ENCODE measurements around the gene BDNF.
"Not testable (repeated sequence)": the region's sequence is repeated elsewhere in the genome, so short reads cannot be mapped to it uniquely, and the experiment has no call there.

BDNF gene

DNA sequence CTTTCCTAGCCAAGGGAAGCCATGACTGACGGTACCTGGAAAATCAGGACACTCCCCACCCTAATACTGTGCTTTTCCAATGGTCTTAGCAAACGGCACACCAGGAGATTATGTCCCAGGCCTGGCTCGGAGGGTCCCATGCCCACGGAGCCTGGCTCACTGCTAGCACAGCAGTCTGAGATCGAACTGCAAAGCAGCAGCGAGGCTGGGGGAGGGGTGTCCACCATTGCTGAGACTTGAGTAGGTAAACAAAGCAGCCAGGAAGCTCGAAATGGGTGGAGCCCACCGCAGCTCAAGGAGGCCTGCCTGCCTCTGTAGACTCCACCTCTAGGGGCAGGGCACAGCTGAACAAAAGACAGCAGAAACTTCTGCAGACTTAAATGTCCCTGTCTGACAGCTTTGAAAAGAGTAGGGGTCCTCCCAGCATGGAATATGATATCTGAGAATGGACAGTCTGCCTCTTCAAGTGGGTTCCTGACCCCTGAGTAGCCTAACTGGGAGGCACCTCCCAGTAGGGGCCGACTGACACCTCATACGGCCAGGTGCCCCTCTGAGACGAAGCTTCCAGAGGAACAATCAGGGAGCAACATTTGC is 34.6 kb downstream of the BDNF start:
- not testable (repeated sequence) for H3K4me3 ChIP-seq (ENCODE audit: low read depth, low read length); H4K91ac ChIP-seq (ENCODE audit: low read depth, low read length); H3K27ac ChIP-seq (ENCODE audit: low read depth, low read length); H3K23ac ChIP-seq (ENCODE audit: low read length); H2AK5ac ChIP-seq (ENCODE audit: low read length); H3K79me1 ChIP-seq (ENCODE audit: low read length); H3K14ac ChIP-seq (ENCODE audit: low read length); H3K4me1 ChIP-seq (ENCODE audit: control insufficient read depth in 1 of 2, insufficient read depth in 2 of 2, low read length in 2 of 2); H3K4ac ChIP-seq (ENCODE audit: low read depth, low read length); H4K8ac ChIP-seq (ENCODE audit: low read depth, low read length); H3K79me2 ChIP-seq (ENCODE audit: control insufficient read depth, insufficient read depth, low read length, poor library complexity); H3K18ac ChIP-seq (ENCODE audit: low read length); DNase-seq; H2BK120ac ChIP-seq (ENCODE audit: insufficient read depth, low read length, poor library complexity); H4K12ac ChIP-seq (ENCODE audit: low read depth, low read length); H2AFZ ChIP-seq (ENCODE audit: insufficient read depth, low read length, poor library complexity); H3K9me3 ChIP-seq (ENCODE audit: insufficient read depth, low read depth, low read length); H3K27me3 ChIP-seq (ENCODE audit: insufficient read depth, low read length); H3K4me2 ChIP-seq (ENCODE audit: low read length); H3K36me3 ChIP-seq (ENCODE audit: control insufficient read depth in 1 of 2, insufficient read depth in 2 of 2, low read length in 2 of 2); H2BK5ac ChIP-seq (ENCODE audit: low read depth, low read length, poor library complexity); H3K9ac ChIP-seq (ENCODE audit: low read length); H2BK12ac ChIP-seq (ENCODE audit: low read length)
- WGBS (ENCODE audit: extremely low coverage, insufficient coverage, insufficient read length) = no CpG with 5 or more reads among the region's 11 CpGs

GRCh38 chr11:27663326-27663725 is 36.9 kb downstream of the BDNF start:
- H2BK5ac ChIP-seq (ENCODE audit: low read depth, low read length, poor library complexity) = no peak overlapping the region
- no peak for DNase-seq
- peaks cover 2% of the 10 kb centered on the region for H3K9me3 ChIP-seq (ENCODE audit: insufficient read depth, low read depth, low read length)
- no peak overlapping the region for H2BK12ac ChIP-seq (ENCODE audit: low read length)
- WGBS (ENCODE audit: extremely low coverage, insufficient coverage, insufficient read length) = no CpG with 5 or more reads among the region's 2 CpGs
- H3K36me3 ChIP-seq (ENCODE audit: control insufficient read depth in 1 of 2, insufficient read depth in 2 of 2, low read length in 2 of 2) = peaks cover 0 to 1% of the 10 kb centered on the region in 2 experiments
- H3K4me1 ChIP-seq (ENCODE audit: control insufficient read depth in 1 of 2, insufficient read depth in 2 of 2, low read length in 2 of 2) = no peaks in the 10 kb centered on the region
- no peaks in the 10 kb centered on the region for H3K79me2 ChIP-seq (ENCODE audit: control insufficient read depth, insufficient read depth, low read length, poor library complexity)
- H3K18ac ChIP-seq (ENCODE audit: low read length) = no peak overlapping the region
- H4K91ac ChIP-seq (ENCODE audit: low read depth, low read length) = no peak overlapping the region
- H3K14ac ChIP-seq (ENCODE audit: low read length) = no peak overlapping the region
- H3K4ac ChIP-seq (ENCODE audit: low read depth, low read length) = no peak overlapping the region
- H4K8ac ChIP-seq (ENCODE audit: low read depth, low read length) = no peak overlapping the region
- no peak overlapping the region for H3K23ac ChIP-seq (ENCODE audit: low read length)
- H3K4me2 ChIP-seq (ENCODE audit: low read length) = no peak overlapping the region
- H3K9ac ChIP-seq (ENCODE audit: low read length) = no peak overlapping the region
- no peak overlapping the region for H2AK5ac ChIP-seq (ENCODE audit: low read length)
- H3K4me3 ChIP-seq (ENCODE audit: low read depth, low read length) = no peak overlapping the region
- H2AFZ ChIP-seq (ENCODE audit: insufficient read depth, low read length, poor library complexity) = no peak overlapping the region
- no peaks in the 10 kb centered on the region for H3K79me1 ChIP-seq (ENCODE audit: low read length)
- H3K27me3 ChIP-seq (ENCODE audit: insufficient read depth, low read length) = no peaks in the 10 kb centered on the region
- H2BK120ac ChIP-seq (ENCODE audit: insufficient read depth, low read length, poor library complexity) = no peak overlapping the region
- no peak overlapping the region for H4K12ac ChIP-seq (ENCODE audit: low read depth, low read length)
- H3K27ac ChIP-seq (ENCODE audit: low read depth, low read length) = no peak overlapping the region

DNA sequence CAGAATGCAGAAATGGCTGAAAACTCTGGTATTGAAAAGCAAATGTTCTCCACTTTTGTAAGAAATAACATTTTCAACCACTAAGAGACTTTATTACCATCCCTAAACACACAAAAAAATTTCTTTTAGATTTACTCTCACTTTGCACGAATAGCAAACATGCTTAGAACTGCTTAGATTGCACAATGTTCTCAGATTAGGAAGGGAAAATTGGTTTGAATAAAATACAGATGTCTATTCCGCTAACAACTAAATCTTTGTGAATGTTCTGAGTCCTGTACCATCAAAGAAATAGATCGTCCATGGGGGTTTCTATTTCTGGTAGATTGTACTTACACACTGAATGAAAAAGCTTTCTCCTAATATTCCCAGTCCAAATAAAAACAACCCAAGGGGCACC is 40.1 kb downstream of the BDNF start:
- Histone ChIP-seq H2BK120ac (ENCODE audit: insufficient read depth, low read length, poor library complexity) (no peak overlapping the region), H3K36me3 (ENCODE audit: control insufficient read depth in 1 of 2, insufficient read depth in 2 of 2, low read length in 2 of 2) (peaks cover 0 to 1% of the 10 kb centered on the region in 2 experiments), H4K91ac (ENCODE audit: low read depth, low read length) (no peak overlapping the region), H4K8ac (ENCODE audit: low read depth, low read length) (no peak overlapping the region), H3K9ac (ENCODE audit: low read length) (no peak overlapping the region), H3K27me3 (ENCODE audit: insufficient read depth, low read length) (no peaks in the 10 kb centered on the region), H3K27ac (ENCODE audit: low read depth, low read length) (no peak overlapping the region), H2BK5ac (ENCODE audit: low read depth, low read length, poor library complexity) (no peak overlapping the region), H3K4me2 (ENCODE audit: low read length) (no peak overlapping the region), H3K79me1 (ENCODE audit: low read length) (no peaks in the 10 kb centered on the region), H3K9me3 (ENCODE audit: insufficient read depth, low read depth, low read length) (no peaks in the 10 kb centered on the region), H4K12ac (ENCODE audit: low read depth, low read length) (no peak overlapping the region), H3K14ac (ENCODE audit: low read length) (no peak overlapping the region), H3K18ac (ENCODE audit: low read length) (no peak overlapping the region), H2AFZ (ENCODE audit: insufficient read depth, low read length, poor library complexity) (no peak overlapping the region), H2AK5ac (ENCODE audit: low read length) (no peak overlapping the region), H3K79me2 (ENCODE audit: control insufficient read depth, insufficient read depth, low read length, poor library complexity) (no peaks in the 10 kb centered on the region), H3K4ac (ENCODE audit: low read depth, low read length) (no peak overlapping the region), H2BK12ac (ENCODE audit: low read length) (no peak overlapping the region), H3K4me3 (ENCODE audit: low read depth, low read length) (no peak overlapping the region), H3K23ac (ENCODE audit: low read length) (no peak overlapping the region), H3K4me1 (ENCODE audit: control insufficient read depth in 1 of 2, insufficient read depth in 2 of 2, low read length in 2 of 2) (no peaks in the 10 kb centered on the region)
- WGBS (ENCODE audit: extremely low coverage, insufficient coverage, insufficient read length) = 100% methylated on average over 1 of the region's 3 CpGs
- no peak for DNase-seq

DNA sequence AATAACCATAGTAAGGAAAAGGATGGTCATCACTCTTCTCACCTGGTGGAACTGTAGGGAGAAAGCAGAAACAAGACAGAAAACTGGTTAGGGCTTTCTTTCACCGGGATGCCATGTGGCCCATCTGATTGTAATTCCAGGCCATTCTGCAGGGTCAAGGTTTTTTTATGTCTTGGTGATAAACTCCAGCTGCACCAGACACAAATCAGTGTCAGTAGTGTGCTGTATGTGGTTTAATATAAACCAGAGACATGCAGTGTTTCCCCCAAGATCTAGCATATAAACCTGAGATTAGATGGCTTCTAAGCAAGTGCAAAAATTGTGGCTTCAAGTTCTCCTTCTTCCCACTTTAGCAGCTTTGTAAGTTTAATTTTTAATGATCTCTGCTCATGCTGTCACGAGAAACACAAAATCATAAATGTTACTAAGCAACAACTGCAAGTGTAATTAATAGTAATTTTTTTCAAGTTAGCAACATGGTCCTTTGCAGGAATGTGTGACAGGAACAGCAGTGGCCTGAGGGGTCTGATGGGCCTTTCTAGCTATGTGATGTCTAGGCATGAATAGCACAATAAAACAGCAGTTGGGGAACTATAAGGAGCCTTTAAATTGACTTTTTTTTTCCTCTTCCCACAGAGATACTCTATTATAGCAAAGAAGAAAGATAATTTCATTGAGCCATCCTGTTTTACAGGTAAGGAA is 41.6 kb downstream of the BDNF start:
- H3K4me3 ChIP-seq (ENCODE audit: low read depth, low read length) = no peak overlapping the region
- H3K36me3 ChIP-seq (ENCODE audit: control insufficient read depth in 1 of 2, insufficient read depth in 2 of 2, low read length in 2 of 2) = peaks cover 0 to 1% of the 10 kb centered on the region in 2 experiments
- H3K9me3 ChIP-seq (ENCODE audit: insufficient read depth, low read depth, low read length) = no peaks in the 10 kb centered on the region
- DNase-seq = no peak
- no peak overlapping the region for H3K27ac ChIP-seq (ENCODE audit: low read depth, low read length)
- H3K14ac ChIP-seq (ENCODE audit: low read length) = no peak overlapping the region
- H2BK5ac ChIP-seq (ENCODE audit: low read depth, low read length, poor library complexity) = no peak overlapping the region
- no peak overlapping the region for H2BK120ac ChIP-seq (ENCODE audit: insufficient read depth, low read length, poor library complexity)
- no peak overlapping the region for H3K4me2 ChIP-seq (ENCODE audit: low read length)
- H3K23ac ChIP-seq (ENCODE audit: low read length) = no peak overlapping the region
- no peak overlapping the region for H2BK12ac ChIP-seq (ENCODE audit: low read length)
- no peaks in the 10 kb centered on the region for H3K27me3 ChIP-seq (ENCODE audit: insufficient read depth, low read length)
- WGBS (ENCODE audit: extremely low coverage, insufficient coverage, insufficient read length) = no CpG with 5 or more reads among the region's 2 CpGs
- no peaks in the 10 kb centered on the region for H3K79me2 ChIP-seq (ENCODE audit: control insufficient read depth, insufficient read depth, low read length, poor library complexity)
- H3K18ac ChIP-seq (ENCODE audit: low read length) = no peak overlapping the region
- H3K4ac ChIP-seq (ENCODE audit: low read depth, low read length) = no peak overlapping the region
- no peak overlapping the region for H2AK5ac ChIP-seq (ENCODE audit: low read length)
- H4K12ac ChIP-seq (ENCODE audit: low read depth, low read length) = no peak overlapping the region
- H4K91ac ChIP-seq (ENCODE audit: low read depth, low read length) = no peak overlapping the region
- no peak overlapping the region for H2AFZ ChIP-seq (ENCODE audit: insufficient read depth, low read length, poor library complexity)
- H3K79me1 ChIP-seq (ENCODE audit: low read length) = no peaks in the 10 kb centered on the region
- no peak overlapping the region for H3K9ac ChIP-seq (ENCODE audit: low read length)
- H4K8ac ChIP-seq (ENCODE audit: low read depth, low read length) = no peak overlapping the region
- no peaks in the 10 kb centered on the region for H3K4me1 ChIP-seq (ENCODE audit: control insufficient read depth in 1 of 2, insufficient read depth in 2 of 2, low read length in 2 of 2)

All from trophoblast cell (in vitro differentiated cells and primary cell).